A204.1 (cell line): ENCODE data around the gene ANKH.
"Not testable (repeated sequence)": the region's sequence is repeated elsewhere in the genome, so short reads cannot be mapped to it uniquely, and the experiment has no call there.

Source experiments
- FAIRE-seq: peaks from 2 replicates; lab custom pipeline; 2012; peaks lifted over from hg19 to GRCh38; lab: Jason Lieb, UNC

Gene ANKH

DNA sequence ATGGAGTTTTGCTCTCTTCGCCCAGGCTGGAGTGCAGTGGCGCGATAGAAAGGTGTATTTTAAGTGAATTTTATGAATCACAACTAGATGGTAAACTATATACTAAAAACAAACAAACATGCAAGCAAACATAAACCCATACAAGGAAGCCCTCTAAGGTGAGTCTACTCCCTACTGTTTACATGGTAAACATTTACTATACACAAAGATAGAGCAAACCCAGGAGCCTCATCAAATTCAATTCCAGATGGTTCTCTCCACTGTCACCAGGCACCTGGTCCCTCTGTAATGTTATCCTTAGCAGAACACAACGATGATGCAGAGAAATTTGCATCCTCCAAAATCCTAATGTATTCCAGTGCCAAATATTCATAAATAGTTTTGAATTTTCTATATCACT is 17.9 kb downstream of the ANKH start:
- no peak for FAIRE-seq

DNA sequence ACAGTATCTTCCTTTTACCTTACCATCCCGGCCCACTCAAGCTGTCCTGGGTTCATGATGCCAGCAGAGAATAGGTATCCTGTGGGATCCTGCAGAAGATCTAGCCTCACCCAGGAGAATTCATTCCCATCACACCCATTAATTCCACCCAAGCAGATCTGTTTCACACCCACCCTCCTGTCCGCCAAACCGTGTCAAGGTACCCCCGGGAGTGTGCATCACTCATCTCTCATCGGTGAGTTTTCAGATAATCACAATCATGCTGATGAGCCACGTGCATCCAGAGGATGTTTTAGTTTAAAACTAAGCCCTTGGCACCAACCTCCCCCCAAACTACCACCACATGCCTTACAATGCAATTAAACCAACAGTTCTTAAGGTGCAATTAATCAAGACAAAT is 18.8 kb downstream of the ANKH start:
- FAIRE-seq = no peak

DNA sequence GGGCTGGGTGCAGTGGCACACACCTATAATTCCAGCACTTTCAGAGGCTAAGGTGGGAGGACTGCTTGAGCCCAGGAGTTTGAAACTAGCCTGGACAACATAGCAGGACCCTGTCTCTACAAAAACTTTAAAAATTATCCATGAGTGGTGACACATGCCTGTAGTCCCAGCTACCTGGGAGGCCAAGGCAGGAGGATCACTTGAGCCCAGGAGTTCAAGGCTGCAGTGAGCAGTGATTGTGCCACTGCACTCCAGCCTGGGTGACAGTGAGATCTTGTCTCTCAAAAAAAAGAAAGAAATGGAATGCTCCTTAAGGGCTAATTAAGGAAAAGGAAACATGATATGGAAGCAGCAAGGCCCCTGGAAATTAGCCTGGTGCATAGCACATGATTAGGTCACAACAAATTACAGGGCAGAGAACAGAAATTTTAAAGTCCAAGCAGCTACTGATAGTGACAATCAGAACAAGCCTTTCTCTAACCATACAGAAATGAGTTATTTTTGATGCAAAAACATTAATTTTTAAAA is 19.5 kb downstream of the ANKH start:
- FAIRE-seq = no peak

DNA sequence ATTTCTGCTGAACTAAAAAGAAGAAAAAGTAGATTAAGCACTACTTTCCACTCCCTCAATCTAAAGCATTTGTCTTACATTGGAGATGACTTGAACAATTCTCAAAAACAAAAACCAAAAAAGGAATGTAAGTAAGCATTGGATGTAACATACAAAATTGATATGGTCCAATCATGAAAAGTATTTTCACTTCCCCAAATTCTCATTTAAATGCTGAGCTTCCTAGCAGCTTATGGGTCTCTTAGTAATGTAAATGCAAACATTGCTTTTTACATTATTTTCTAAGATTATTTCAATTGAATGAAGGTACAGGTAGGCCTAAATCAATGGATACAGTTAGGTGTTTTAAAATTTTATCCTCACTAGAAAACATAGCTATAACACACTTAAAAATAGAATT is 20.0 kb downstream of the ANKH start:
- no peak for FAIRE-seq

DNA sequence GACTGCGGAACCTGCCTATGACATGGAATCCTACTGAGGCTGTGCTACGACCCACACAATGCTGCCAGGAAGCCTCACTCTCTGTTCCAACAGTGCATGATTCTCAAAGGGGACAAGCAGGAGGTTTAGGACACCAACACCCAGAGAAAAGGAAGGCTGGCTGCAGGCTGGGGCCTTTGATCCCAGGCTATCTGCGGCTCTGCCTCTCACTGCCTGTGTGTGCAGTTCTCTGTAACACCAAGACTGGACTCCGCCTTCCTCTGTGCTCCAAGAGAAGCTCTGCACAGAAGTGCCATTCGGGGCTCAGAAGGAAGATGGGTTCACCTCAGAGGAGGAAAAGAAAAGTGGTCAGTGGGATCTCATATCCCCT is 20.5 kb downstream of the ANKH start:
- no peak for FAIRE-seq

DNA sequence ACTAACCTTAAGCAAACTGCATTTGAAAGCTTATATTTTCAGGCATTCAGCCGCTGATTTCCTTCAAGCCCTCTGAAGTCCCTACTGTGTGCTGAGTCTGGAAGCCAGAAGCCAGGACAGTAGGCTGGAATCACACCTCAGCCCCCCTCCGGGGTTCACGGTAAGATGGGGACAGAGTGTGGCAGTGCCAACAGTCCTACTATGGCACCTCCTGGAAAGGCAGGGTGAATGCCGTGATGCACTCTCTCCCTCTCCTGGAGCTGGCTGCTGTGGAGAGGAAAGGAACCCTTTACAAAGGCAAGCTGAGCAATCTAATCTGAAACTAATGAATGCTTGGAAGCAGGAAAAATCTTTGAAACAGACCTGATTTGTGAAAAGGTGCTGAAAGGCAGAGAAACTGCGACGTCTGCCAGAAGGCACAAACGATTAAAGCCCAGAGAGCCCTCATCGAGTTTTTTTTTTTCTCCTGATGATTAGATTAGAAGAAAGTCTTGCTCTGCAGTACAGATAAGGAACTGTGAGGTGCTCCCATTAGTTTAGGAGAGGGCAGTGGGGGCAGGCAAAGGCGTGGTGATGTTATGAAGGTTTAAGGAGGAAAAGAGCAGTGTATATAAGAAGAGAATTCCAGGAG is 21.0 kb downstream of the ANKH start:
- no peak for FAIRE-seq

DNA sequence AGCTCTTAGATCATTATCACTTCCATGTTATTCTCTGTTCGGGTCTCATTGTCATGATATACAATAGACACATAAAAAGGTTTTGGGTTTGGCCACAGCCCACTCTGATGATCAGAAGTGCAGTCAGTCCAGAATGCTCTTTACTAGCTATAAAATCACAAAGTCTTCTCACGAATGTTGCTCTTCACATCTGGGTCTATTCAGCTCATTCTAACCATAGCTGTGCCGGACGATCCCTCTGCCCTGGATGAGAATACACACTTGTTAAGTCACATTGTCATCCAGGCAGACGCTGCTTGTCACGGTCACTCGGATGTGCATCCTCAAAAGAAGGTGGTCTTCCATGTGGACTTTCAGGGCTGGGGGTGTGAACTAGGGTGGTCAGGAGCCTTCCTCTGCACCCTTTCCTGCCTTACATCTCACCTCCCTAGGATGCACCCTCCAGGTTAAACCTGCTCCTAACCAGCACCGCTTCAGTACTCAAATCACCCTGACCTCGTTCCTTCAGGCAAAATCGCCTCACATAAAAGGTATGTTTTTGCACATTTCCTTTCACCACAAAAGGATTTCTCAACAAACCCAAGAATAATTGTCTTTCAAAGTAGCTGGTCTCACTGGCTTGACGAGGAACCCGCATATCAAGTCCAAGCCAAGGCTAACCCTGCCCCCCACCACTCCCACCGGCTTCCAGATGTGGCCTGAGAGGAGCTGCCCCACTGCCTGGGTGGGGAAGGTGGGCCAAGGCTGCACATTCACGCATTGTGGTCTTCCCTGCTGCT is 21.9 kb downstream of the ANKH start:
- FAIRE-seq = no peak

DNA sequence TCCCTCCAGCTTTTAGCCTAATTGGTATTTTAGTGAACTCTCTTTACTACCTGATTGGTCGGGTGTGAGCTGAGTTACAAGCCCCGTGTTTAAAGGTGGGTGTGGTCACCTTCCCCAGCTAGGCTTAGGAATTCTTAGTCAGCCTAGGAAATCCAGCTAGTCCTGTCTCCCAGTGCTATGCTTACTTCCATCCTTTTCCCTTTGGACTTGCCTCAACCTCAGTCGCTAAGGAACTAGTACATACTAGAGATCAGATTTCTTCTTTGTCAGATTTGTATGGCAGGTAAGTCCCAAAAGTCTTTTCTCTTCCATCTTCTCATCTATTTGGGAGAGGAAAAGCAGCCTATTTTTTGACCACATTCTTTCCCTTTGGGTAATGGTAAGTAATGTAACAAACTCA is 22.6 kb downstream of the ANKH start:
- FAIRE-seq = not testable (repeated sequence)

DNA sequence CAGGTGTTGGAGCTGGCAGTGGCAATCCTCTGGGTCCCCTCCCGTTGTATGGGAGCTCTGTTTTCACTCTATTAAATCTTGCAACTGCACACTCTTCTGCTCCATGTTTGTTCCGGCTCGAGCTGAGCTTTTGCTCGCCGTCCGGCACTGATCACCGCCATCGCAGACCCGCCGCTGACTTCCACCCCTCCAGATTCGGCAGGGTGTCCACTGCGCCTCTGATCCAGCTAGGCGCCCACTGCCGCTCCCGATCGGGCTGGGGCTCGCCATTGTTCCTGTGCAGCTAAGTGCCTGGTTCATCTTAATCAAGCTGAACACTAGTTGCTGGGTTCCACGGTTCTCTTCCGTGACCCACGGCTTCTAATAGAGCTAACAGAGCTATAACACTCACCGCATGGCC is 23.2 kb downstream of the ANKH start:
- no peak for FAIRE-seq

DNA sequence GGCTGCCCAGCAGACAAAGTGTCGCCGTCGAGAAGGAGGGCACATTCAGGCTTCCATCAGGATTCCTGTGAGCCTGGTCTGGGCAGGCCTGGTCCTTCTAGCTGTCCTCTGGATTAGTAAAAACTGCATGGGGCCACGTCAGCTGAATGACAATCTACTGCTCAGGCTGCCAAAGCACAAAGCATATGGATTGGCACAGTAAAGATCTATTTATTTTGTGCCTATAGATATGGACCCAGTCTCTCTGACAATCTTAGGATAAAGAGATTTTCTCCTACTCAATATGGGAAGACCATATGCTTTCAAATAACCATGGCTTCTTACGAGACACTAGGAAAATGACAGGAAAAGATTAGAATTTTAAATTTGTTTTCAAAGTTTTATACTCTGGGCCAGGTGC is 24.1 kb downstream of the ANKH start:
- FAIRE-seq = no peak

DNA sequence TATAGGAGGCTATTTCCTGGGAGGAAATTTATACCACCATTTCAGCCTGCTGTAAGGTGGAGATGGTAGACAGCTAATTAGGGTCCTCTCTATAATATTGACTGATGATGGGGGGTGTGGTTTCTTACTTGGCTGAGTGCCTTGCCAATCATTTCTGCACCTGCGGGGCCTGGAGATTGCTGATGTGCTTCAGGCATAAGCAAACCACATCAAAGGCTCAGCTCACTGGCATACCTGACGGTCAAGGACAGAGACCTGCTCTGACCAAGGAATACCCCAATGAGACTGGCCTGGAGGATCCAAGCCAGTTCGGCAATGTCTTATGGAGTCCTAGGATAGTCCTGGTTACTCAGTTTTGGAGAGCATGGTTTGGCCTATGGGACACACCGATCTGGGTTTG is 29.5 kb downstream of the ANKH start:
- FAIRE-seq = no peak

DNA sequence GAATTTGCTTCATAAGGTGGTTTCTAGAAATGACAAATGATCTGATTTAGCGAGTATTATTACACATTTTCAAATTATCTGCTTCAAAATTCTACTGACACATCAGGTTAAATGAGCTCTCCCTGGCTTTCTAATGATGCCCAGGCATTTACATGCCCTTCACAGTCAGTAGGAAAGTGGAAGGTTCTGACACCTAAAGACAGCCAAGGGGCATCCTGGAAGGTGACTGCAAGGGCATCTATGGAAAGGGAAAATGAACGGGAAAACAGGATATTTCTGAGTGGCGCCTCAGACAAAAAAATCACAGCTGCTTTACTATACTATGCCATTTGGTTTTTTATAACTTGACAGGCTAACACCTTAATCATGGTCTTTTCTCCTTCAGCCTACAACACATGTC is 31.0 kb downstream of the ANKH start:
- no peak for FAIRE-seq

DNA sequence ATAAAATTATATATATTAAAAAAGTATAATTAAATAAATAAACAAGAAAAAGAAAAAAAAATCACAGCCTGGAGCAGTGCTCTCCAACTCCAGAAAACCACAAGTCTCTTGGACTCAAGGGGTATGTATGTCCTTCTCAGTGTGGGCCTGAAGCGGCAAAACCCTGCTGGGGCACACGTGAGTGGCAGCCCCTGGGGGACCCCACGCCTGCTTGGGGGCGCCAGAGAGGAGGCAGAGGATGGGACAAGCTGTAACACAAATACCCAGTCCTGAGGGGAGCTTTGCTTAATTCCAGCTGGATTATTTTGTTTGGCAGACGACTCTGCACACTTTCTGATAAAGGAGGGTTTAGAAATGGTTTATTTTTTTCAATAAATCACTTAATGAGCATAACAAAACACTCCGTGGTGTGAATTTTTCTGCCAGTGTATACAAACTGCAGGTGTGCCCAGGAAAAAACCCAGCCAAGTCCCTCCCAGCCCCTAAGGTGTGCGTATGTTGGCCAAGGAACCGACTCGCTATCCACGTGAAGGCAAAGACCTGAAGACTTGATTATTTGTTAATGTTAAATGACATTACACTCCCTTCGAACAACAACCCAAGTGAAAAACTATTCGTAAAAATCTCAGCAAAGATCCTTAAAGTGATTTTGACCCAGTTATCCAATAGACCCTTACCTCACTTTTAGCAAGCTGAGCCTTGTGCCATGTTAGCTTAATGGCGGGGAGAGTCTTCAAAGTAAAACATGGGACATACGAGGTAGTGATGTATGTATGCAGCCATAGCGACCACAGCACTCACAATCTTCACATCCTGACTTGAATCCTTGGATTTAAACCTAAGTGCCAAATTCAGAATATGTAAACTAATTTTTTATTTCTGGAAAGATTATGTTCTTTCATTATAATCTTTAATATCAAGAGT is 32.9 kb downstream of the ANKH start:
- no peak for FAIRE-seq

DNA sequence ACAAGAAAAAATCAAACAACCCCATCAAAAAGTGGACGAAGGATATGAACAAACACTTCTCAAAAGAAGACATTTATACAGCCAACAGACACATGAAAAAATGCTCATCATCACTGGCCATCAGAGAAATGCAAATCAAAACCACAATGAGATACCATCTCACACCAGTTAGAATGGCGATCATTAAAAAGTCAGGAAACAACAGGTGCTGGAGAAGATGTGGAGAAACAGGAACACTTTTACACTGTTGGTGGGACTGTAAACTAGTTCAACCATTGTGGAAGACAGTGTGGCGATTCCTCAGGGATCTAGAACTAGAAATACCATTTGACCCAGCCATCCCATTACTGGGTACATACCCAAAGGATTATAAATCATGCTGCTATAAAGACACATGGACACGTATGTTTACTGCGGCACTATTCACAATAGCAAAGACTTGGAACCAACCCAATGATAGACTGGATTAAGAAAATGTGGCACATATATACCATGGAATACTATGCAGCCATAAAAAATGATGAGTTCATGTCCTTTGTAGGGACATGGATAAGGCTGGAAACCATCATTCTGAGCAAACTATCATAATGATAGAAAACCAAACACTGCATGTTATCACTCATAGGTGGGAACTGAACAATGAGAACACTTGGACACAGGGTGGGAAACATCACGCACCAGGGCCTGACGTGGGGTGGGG is 34.0 kb downstream of the ANKH start:
- FAIRE-seq = not testable (repeated sequence)

DNA sequence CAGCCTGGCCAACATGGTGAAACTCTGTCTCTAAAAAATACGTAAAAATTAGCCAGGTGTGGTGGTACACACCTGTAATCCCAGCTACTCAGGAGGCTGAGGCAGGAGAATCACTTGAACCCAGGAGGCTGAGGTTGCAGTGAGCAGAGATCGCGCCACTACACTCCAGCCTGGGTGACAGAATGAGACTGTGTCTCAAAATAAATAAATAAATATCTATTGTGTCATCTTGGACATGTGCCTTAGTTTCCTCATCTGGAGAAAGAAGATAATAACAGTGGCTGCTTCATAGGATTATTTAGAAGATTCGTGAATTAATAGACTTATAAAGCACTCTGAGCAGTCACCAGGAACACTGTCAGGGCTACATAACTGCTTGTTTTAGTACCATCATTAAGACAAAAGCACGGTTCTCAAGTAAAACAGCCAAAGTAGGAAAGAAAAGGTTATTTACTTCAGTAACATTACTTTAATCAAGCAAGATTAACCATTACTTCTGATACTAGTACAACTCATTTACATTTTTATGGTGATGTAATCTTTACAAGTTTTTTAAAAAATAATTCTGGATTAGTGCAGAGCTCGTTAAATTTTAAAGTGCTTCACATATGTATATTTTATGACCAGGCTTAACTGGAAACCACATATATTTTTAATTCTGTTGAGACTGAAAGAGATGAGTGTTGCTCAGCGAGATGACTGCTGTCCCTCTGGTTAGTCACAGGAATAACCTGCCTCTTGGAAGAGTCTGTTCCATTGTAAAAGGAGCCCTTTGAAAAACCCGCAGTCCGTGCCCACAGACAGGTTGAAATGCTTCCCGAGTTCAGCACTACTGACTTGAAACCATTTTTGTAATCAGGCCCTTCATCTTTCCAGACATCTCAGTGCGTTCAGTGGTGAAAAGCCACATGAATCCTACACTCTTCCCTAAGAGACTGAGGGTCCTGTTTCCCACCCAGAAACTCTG is 36.7 kb downstream of the ANKH start:
- no peak for FAIRE-seq

DNA sequence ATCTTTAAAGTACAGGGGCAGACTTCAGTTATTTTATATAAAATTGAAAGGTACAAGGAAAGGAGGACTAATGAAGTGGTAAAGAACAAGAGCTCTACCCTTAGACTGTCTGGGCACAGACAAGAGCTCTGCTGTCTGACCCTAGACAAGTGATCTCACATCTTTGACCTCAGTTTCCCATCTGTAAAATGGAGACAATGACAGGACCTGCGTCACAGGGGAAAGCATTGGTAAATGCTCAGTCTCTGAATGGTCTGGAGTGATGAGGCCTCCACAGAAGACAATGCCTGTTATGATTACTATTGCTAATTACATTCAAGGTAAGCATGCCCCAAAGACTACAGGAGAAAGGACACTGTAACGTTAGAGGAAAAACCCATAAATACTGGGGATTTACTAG is 37.5 kb downstream of the ANKH start:
- FAIRE-seq = no peak

DNA sequence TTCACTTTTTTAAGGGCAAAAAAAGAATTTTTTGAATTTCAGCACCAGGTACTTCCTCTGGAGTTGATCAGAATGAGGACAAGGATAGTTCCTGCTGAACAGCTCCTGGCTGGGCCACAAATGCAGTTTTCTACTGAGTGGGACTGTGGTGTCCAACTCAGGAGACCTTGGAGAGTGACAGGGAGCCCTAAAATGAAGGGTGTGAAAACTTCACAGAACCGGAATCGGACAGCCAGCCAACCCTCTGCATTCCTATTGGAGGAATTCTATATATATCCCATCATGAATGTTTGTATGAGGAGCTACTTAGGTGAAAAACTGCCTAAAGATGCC is 40.6 kb downstream of the ANKH start:
- FAIRE-seq = no peak

DNA sequence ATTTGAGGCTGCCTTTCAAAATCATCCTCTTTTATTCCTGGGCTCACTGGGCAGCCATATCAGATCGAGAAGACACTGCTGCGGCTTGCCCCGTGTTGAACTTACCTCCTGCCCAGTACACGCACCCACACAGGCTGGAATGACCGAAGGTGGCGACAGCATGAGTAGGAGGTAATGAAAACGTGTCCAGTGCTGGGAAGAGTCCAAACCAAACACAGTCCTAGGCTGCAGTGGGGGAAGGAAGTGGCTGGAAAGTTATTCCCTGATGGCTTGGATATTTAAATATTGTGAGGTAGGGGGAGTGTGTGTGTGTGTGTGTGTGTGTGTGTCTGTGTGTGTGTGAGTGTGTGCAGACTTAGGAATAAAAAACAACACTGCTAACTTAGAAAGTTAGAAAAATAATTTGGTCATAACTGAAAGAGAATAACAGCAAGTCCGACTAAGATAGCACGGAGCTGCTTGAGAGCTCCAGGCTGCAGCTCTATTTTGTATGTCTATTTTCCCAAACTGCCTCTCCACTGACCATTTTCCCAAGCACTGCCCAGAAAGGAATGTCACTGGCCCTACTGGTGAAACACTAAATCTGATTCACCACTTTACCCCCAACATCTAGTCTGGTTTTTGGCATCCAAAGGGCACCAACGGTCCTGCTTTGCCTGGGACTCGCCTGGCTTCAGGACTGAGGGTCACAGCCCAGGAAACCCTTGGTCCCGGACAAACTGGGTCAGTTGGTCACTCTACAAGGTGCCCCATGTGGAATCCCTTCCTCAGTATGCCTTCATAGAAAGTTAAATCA is 41.2 kb downstream of the ANKH start:
- no peak for FAIRE-seq

DNA sequence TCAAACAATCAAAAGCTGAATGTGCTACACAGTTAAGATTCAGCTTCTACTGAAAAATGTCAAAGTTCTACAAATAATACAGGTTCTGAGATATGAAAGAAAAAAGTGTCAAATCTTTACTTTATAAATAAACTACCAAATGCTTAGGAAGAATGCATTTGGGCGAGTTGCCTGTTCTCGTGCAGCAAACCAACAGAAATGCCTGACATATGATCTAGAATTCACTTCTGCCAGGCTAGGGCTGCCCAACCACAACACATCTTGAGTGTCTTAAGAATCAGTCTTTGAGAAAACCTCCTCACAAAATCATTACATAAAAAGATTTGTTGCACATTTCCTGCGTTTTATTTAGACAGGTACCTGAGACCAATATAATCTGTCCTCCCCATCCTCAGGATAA is 42.2 kb downstream of the ANKH start:
- no peak for FAIRE-seq

DNA sequence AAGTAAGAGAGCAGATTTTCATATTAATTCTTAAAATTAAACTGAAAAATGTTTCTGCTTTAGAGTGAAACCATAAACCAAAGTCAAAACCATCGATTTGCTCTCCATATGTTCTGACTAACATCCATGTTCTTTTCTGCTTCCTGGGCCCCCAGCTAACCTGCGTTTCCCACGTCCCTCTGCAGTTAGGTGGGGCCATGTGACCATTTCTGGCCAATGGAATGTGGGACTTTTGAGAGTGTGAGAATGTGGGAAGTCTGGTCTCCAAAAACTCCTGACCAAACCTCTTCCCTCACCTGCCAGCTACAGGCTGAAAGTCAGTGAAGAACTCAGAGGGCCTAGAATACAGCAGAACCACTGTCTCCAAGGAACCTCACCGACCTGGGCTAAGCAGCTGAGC is 44.9 kb downstream of the ANKH start:
- no peak for FAIRE-seq
